ENCODE results near the gene NT5C1B.

NT5C1B gene

GRCh38 chr2:18602298-18602697 lies 12.9 kb upstream of the NT5C1B start:
- no peak overlapping the region for H3K4me3 ChIP-seq (replicated peaks in 1 of 2; ENCODE audit: low read depth in 2 of 2, low read length in 2 of 2)
- peak; percentile 7 for TF ChIP-seq CTCF (IDR thresholded peaks at IDR 0.05; ENCODE audit: low read depth, low read length)
- no peak for DNase-seq (ENCODE audit: low read depth in 2 of 2)

- no peak for TF ChIP-seq CTCF (IDR thresholded peaks at IDR 0.05; ENCODE audit: low read depth, low read length)
- H3K4me3 ChIP-seq (replicated peaks in 1 of 2; ENCODE audit: low read depth in 2 of 2, low read length in 2 of 2), result no peak overlapping the region
- no peak for DNase-seq (ENCODE audit: low read depth in 2 of 2)
Measured at GRCh38 chr2:18600255-18600613, 10.9 kb upstream of the NT5C1B start.

GRCh38 chr2:18599509-18600254 lies 10.3 kb upstream of the NT5C1B start:
- peak; percentile 74 to 79 for DNase-seq (ENCODE audit: low read depth in 2 of 2)
- TF ChIP-seq CTCF (IDR thresholded peaks at IDR 0.05; ENCODE audit: low read depth, low read length), result no peak
- no peak overlapping the region for H3K4me3 ChIP-seq (replicated peaks in 1 of 2; ENCODE audit: low read depth in 2 of 2, low read length in 2 of 2)

GRCh38 chr2:18598848-18599484 lies 9.6 kb upstream of the NT5C1B start:
- TF ChIP-seq CTCF (IDR thresholded peaks at IDR 0.05; ENCODE audit: low read depth, low read length), result no peak
- DNase-seq (ENCODE audit: low read depth in 2 of 2), result no peak
- H3K4me3 ChIP-seq (replicated peaks in 1 of 2; ENCODE audit: low read depth in 2 of 2, low read length in 2 of 2), result no peak overlapping the region

- no peak for DNase-seq (ENCODE audit: low read depth in 2 of 2)
- no peak for TF ChIP-seq CTCF (IDR thresholded peaks at IDR 0.05; ENCODE audit: low read depth, low read length)
- H3K4me3 ChIP-seq (replicated peaks in 1 of 2; ENCODE audit: low read depth in 2 of 2, low read length in 2 of 2), result no peak overlapping the region
Measured at GRCh38 chr2:18597618-18598017, 8.2 kb upstream of the NT5C1B start.

- no peak overlapping the region for H3K4me3 ChIP-seq (replicated peaks in 1 of 2; ENCODE audit: low read depth in 2 of 2, low read length in 2 of 2)
- no peak for TF ChIP-seq CTCF (IDR thresholded peaks at IDR 0.05; ENCODE audit: low read depth, low read length)
- no peak for DNase-seq (ENCODE audit: low read depth in 2 of 2)
Measured at GRCh38 chr2:18596993-18597392, 7.6 kb upstream of the NT5C1B start.

Data from cardiac fibroblast (primary cell).